ENCODE results near the gene TSN.

DNA sequence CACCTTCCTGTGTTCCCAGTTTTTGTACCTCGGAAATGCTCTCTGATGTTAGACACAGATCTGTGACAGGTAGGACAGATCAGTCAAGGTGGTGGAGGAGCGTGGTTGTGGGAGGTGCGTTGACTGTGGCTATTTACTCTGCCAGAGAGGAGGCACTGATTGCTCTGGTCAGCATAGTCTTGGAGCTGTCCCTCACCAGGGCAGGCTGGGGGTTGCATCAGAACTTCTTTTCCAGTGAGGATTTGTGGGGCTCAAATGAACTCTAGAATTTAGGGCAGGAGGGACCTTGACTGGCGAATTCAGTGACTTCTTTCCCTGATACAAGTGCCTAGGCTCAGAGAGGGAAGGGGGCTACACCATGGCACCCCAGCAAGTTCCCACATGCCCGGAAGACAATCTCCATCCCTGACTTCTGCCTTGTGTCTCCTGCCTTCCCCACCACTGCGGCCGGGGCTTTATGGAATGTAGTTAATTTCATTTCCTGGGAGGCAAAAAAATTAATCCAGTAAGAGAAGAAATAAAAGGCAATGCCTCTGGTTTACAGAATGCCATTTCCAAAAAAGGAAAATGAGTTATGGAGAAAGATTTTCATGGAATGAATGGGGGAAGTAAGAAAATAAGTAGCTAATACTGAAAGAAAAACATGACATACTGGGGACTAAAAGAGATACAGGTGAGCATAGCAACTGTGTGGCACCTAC lies 44.8 kb upstream of the TSN start:
- TF ChIP-seq, protein P1, sequence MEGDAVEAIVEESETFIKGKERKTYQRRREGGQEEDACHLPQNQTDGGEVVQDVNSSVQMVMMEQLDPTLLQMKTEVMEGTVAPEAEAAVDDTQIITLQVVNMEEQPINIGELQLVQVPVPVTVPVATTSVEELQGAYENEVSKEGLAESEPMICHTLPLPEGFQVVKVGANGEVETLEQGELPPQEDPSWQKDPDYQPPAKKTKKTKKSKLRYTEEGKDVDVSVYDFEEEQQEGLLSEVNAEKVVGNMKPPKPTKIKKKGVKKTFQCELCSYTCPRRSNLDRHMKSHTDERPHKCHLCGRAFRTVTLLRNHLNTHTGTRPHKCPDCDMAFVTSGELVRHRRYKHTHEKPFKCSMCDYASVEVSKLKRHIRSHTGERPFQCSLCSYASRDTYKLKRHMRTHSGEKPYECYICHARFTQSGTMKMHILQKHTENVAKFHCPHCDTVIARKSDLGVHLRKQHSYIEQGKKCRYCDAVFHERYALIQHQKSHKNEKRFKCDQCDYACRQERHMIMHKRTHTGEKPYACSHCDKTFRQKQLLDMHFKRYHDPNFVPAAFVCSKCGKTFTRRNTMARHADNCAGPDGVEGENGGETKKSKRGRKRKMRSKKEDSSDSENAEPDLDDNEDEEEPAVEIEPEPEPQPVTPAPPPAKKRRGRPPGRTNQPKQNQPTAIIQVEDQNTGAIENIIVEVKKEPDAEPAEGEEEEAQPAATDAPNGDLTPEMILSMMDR (IDR thresholded peaks at IDR 0.05) = no peak
- no peak for TF ChIP-seq EZH2 (IDR thresholded peaks at IDR 0.05)

Measured in neural progenitor cell (in vitro differentiated cells).